K562 (cell line): ENCODE data around the gene PFKP. TPM values are rescaled to one million over a fixed set of nuclear protein-coding genes. Genes with fewer than 3 reads are reported as not detected.
A peak's percentile ranks its signal among the peaks of the same experiment; 100 is the strongest.

Source experiments
- ATAC-seq: fragments of 200-7000 bp; cut with Tn5 transposase; 3 replicates; pipeline ENCODE4 v1.9.1; 2020; ENCODE audit warnings: moderate library complexity
- BruUV-seq: library from RNA; stranded (reverse); fragments of 400-500 nt; replicated peaks from 2 replicates; lab custom pipeline; 2021; lab: Mats Ljungman, UMichigan
- CTCF ChIA-PET: fragments of 300-600 bp; formaldehyde crosslinking; extraction: SDS; loops from one replicate; lab custom pipeline; 2021; ENCODE audit warnings: low intra/inter-chr PET ratio; lab: Yijun Ruan, JAX
- POLR2A ChIA-PET: fragments of 300-600, 350-650 bp; sonication (Branson Sonifier 250); formaldehyde crosslinking; extraction: SDS; loops from one replicate; lab custom pipeline; 2021; ENCODE audit warnings: antibody characterized with exemption, inconsistent platforms; lab: Yijun Ruan, JAX
- DNase-seq, 4 experiments: peaks; one replicate each; pipeline versions ENCODE4 v3.0.0 to v3.0.0-alpha.2; 2011 to 2018; ENCODE audit warnings: low spot score in 3 of 4, mixed read lengths in 3 of 4; ENCODE audit errors: extremely low read depth in 1 of 4
- FAIRE-seq: peaks from 2 replicates; lab custom pipeline; 2011; peaks lifted over from hg19 to GRCh38; lab: Jason Lieb, UNC
- H2AFZ ChIP-seq: 2 replicates; pipeline ENCODE4 v1.6.0; 2011; ENCODE audit warnings: low read depth, low read length, control low read depth, inconsistent platforms
- H3K27ac ChIP-seq: fragments of 200-600 bp; 3 replicates; pipeline ENCODE4 v1.8.0; 2011; ENCODE audit warnings: low read depth, mild to moderate bottlenecking, control low read depth, inconsistent platforms, low read length, moderate library complexity, mixed read lengths; ENCODE audit errors: extremely low read depth
- H3K27me3 ChIP-seq, 2 experiments: fragments of 300-600 bp in 1 of 2; 2 replicates in 1 of 2; 3 replicates in 1 of 2; pipeline versions ENCODE4 v1.6.0 to v1.8.0; 2011; ENCODE audit warnings: inconsistent platforms in 2 of 2, low read length in 2 of 2, mild to moderate bottlenecking in 1 of 2, mixed read lengths in 1 of 2, moderate library complexity in 1 of 2; ENCODE audit not compliant: control insufficient read depth in 2 of 2, insufficient read depth in 2 of 2
- H3K36me3 ChIP-seq: fragments of 300-600 bp; 3 replicates; pipeline ENCODE4 v1.8.0; 2011; ENCODE audit warnings: mild to moderate bottlenecking, low read length, inconsistent platforms; ENCODE audit not compliant: control insufficient read depth, insufficient read depth
- H3K4me1 ChIP-seq, 2 experiments: fragments of 200-600 bp in 1 of 2; replicated peaks in 1 of 2; 2 replicates in 1 of 2; 3 replicates in 1 of 2; pipeline versions ENCODE4 v1.5.1 to v1.8.0; 2011; ENCODE audit warnings: inconsistent platforms in 2 of 2, low read length in 2 of 2, mild to moderate bottlenecking in 1 of 2, mixed read lengths in 1 of 2, moderate library complexity in 1 of 2; ENCODE audit not compliant: control insufficient read depth in 2 of 2, insufficient read depth in 2 of 2
- H3K4me2 ChIP-seq: 2 replicates; pipeline ENCODE4 v1.6.1; 2011; ENCODE audit warnings: low read length, control low read depth, inconsistent platforms, mixed read lengths; ENCODE audit not compliant: insufficient read depth
- H3K4me3 ChIP-seq: fragments of 200-600 bp; sonication (generic), shearing (Covaris generic); 2 replicates; pipeline ENCODE4 v1.5.1; 2016; ENCODE audit warnings: control low read depth, inconsistent platforms
- H3K79me2 ChIP-seq: fragments of 200-600 bp; 3 replicates; pipeline ENCODE4 v1.8.0; 2011; ENCODE audit warnings: low read length, inconsistent platforms; ENCODE audit not compliant: control insufficient read depth, insufficient read depth
- H3K9ac ChIP-seq, 2 experiments: 2 replicates each; pipeline versions ENCODE4 v1.6.0 to v1.6.1; 2011; ENCODE audit warnings: low read depth in 2 of 2, low read length in 2 of 2, control low read depth in 1 of 2, inconsistent platforms in 1 of 2, mild to moderate bottlenecking in 1 of 2, mixed read lengths in 1 of 2; ENCODE audit not compliant: insufficient read depth in 1 of 2
- H3K9me1 ChIP-seq: one replicate; pipeline ENCODE4 v1.6.0; 2011; ENCODE audit warnings: inconsistent platforms, mild to moderate bottlenecking, low read length, moderate library complexity; ENCODE audit not compliant: control insufficient read depth, insufficient read depth
- H3K9me3 ChIP-seq: replicated peaks from 2 replicates; pipeline ENCODE4 v1.5.1; 2011; ENCODE audit warnings: low read depth, low read length, inconsistent platforms; ENCODE audit not compliant: control insufficient read depth, insufficient read depth
- H4K20me1 ChIP-seq: replicated peaks from 2 replicates; pipeline ENCODE4 v1.6.1; 2011; ENCODE audit warnings: low read length, inconsistent platforms, mixed read lengths; ENCODE audit not compliant: control insufficient read depth, insufficient read depth
- FOSL1 ChIP-seq: fragments of 200-800 bp; sonication (Bioruptor generic); conservative IDR thresholded peaks from 2 replicates; pipeline ENCODE4 v1.6.1; 2016; ENCODE audit warnings: missing genetic modification characterization, missing compliant biosample characterization
- POLR2G ChIP-seq: fragments of 200-400 bp; formaldehyde crosslinking; IDR thresholded peaks from 2 replicates; pipeline ENCODE4 v1.6.1; 2017; ENCODE audit warnings: low read depth, mild to moderate bottlenecking, antibody characterized with exemption, low read length, moderate library complexity
- SMARCA4 ChIP-seq: fragments of 450-650 bp; IDR thresholded peaks from 2 replicates; pipeline ENCODE4 v1.6.1; 2016
- SRSF9 ChIP-seq: fragments of 200-400 bp; formaldehyde crosslinking; IDR thresholded peaks from 2 replicates; pipeline ENCODE4 v1.6.1; 2017; ENCODE audit warnings: low read depth, low read length, borderline replicate concordance
- ZKSCAN1 ChIP-seq: fragments of 150-350 bp; IDR thresholded peaks from 2 replicates; pipeline ENCODE4 v1.6.1; 2016; ENCODE audit warnings: low read depth, low read length
- ZNF75A ChIP-seq: fragments of 450-650 bp; formaldehyde crosslinking; IDR thresholded peaks from 2 replicates; pipeline ENCODE4 v1.4.0; 2020; ENCODE audit warnings: mild to moderate bottlenecking
- WGBS: fragments of 100-300 bp; shearing (Covaris generic); methylation state at CpG from one replicate; pipeline ENCODE4 v1.1.6; 2016; ENCODE audit warnings: low coverage, mixed read lengths; ENCODE audit not compliant: insufficient coverage; ENCODE audit errors: missing lambda C conversion rate; 5-methylcytosine and 5-hydroxymethylcytosine counted together
- in situ Hi-C: fragments of 300-500 bp; cut with MboI; formaldehyde crosslinking; loops from 4 replicates; pipeline ENCODE4 v1.15.0; 2018; ENCODE audit warnings: inconsistent platforms, mixed read lengths
- intact Hi-C: fragments of 100-400 bp; cut with micrococcal nuclease; formaldehyde crosslinking; loops from 2 replicates; pipeline ENCODE4 v1.14.2; 2022
- polyA plus RNA-seq, 8 experiments: library from polyadenylated mRNA; depleted of rRNA in 4 of 8; stranded (reverse) in 5 of 8; unstranded in 3 of 8; fragments of >200 nt; fragmentation: Nextera tagmentation in 2 of 8; fragmentation: Illumina TruSeq in 1 of 8; extraction: Ambion mirVana in 2 of 8; extraction: Trizol in 1 of 8; gene quantifications; 2 replicates each; pipeline versions ENCODE4 v1.2.1 to v1.2.3, GENCODE V29; 2011 to 2014; ENCODE audit warnings: inconsistent platforms in 1 of 8, missing spikeins in 1 of 8
- total RNA-seq, 7 experiments: library from RNA; depleted of rRNA in 6 of 7; stranded (reverse); fragments of >200 nt in 6 of 7; fragmentation: Illumina TruSeq in 2 of 7; extraction: Trizol in 2 of 7; gene quantifications; 2 replicates each; pipeline versions ENCODE4 v1.2.1 to v1.2.3, GENCODE V29; 2011 to 2021; ENCODE audit warnings: low replicate concordance in 1 of 7

The PFKP gene
- total and polyA plus RNA-seq, 9 of the 15 experiments (the other 6 are each of a cell fraction or from before 2014, with no cell fraction given): 23.5 to 116 (median 62.1) TPM

- no peaks in the 10 kb centered on the region for H3K79me2 ChIP-seq
- H4K20me1 ChIP-seq: no peaks in the 10 kb centered on the region
- POLR2A ChIA-PET: interaction anchor here (0.9 kb wide), 1 partner anchor 17 kb away, joined by 3 read pairs; no protein-coding TSS in a partner anchor
- CTCF ChIA-PET: no interaction called here
- WGBS: 87% methylated on average over 22 of the region's 22 CpGs
- BruUV-seq: no TSS peak
- DNase-seq (no peak), FAIRE-seq (no peak), ATAC-seq (peak; percentile 30; the same call in 1 of the 3 replicates)
- H3K36me3 ChIP-seq: peaks cover 92% of the 10 kb centered on the region
- no peaks in the 10 kb centered on the region for H3K27me3 ChIP-seq
- no peak overlapping the region for H3K4me2 ChIP-seq
- H3K27ac ChIP-seq: no peak overlapping the region; the same call in 2 of the 3 replicates
- H3K9me3 ChIP-seq: no peaks in the 10 kb centered on the region
- TF ChIP-seq ZKSCAN1 (0 out of 2 replicates have a peak, but pooled peaks have one; percentile 32), POLR2G (0 out of 2 replicates have a peak, but pooled peaks have one; percentile 28), SRSF9 (no peak), FOSL1 (0 out of 2 replicates have a peak, but pooled peaks have one; percentile 16), ZNF75A (CRISPR knock-in tag) (no peak), SMARCA4 (no peak)
- H3K4me1 ChIP-seq: no peaks in the 10 kb centered on the region
- H3K9me1 ChIP-seq: no peaks in the 10 kb centered on the region
- intact Hi-C loops (no loop called here), in situ Hi-C loops (no loop called here)
- H2AFZ ChIP-seq: no peak overlapping the region
- H3K9ac ChIP-seq: no peak overlapping the region
- no peak overlapping the region for H3K4me3 ChIP-seq
These were observed 65.0 kb downstream of the PFKP start for GRCh38 chr10:3132036-3133025.
